ENCODE measurements around the gene CYTH3.

- TF ChIP-seq POLR2A (IDR thresholded peaks at IDR 0.05) (no peak), CTCF (IDR thresholded peaks at IDR 0.05) (no peak)
Observed at GRCh38 chr7:6261699-6262098, 10.7 kb downstream of the CYTH3 start.
